Prostate gland (tissue), 2 donors: Measurements from ENCODE around the gene PHKG2. TPM values are rescaled to one million over a fixed set of nuclear protein-coding genes. Genes with fewer than 3 reads are reported as not detected.

Experiments
- DNase-seq: peaks from one replicate; pipeline ENCODE4 v3.0.0-alpha.2; 2019; ENCODE audit warnings: low spot score
- H3K27ac ChIP-seq, 2 donors: fragments of 200-600 bp; sonication (generic); 2 replicates each; pipeline ENCODE4 v1.5.1; 2017 to 2019
- H3K27me3 ChIP-seq: fragments of 200-600 bp; sonication (generic); replicated peaks from 2 replicates; pipeline ENCODE4 v1.5.1; 2019; ENCODE audit not compliant: insufficient read depth
- H3K36me3 ChIP-seq, 2 donors: fragments of 200-600 bp; sonication (generic); 1 replicate in 1 of 2; 2 replicates in 1 of 2; pipeline versions ENCODE4 v1.5.1 to v1.8.1; 2017 to 2019
- H3K4me1 ChIP-seq: fragments of 200-600 bp; sonication (generic); replicated peaks from 2 replicates; pipeline ENCODE4 v1.5.1; 2019
- H3K4me3 ChIP-seq, 2 donors: fragments of 200-600 bp; sonication (generic); 2 replicates each; pipeline ENCODE4 v1.5.1; 2017 to 2019
- H3K9me3 ChIP-seq: fragments of 200-600 bp; sonication (generic); 2 replicates; pipeline ENCODE4 v1.5.1; 2017
- POLR2A ChIP-seq: fragments of 450-650 bp; IDR thresholded peaks from one replicate; pipeline ENCODE4 v1.6.1; 2016; ENCODE audit warnings: antibody characterized with exemption, mild to moderate bottlenecking
- POLR2AphosphoS5 ChIP-seq: sonication (generic); formaldehyde crosslinking; IDR thresholded peaks from one replicate; pipeline ENCODE4 v1.6.1; 2017; ENCODE audit warnings: antibody characterized with exemption
- WGBS: methylation state at CpG from one replicate; pipeline ENCODE4 v1.1.5; 2018; 5-methylcytosine and 5-hydroxymethylcytosine counted together
- intact Hi-C: fragments of 100-400 bp; cut with DNase I; formaldehyde crosslinking; loops from one replicate; pipeline ENCODE4 v1.14.2; 2022
- total RNA-seq, 2 donors: library from RNA; depleted of rRNA; stranded (reverse); fragments of >200 nt; gene quantifications; one replicate each; pipeline ENCODE4 v1.1.0, GENCODE V29; 2016
- TF ChIP-seq, protein P1 (sequence below), 4 experiments: fragments of 200-600 bp in 2 of 4; fragments of 450-650 bp in 2 of 4; sonication (generic) in 2 of 4; IDR thresholded peaks; 1 replicate in 3 of 4; 2 replicates in 1 of 4; pipeline ENCODE4 v1.5.1; 2016 to 2019; ENCODE audit warnings: antibody characterized with exemption in 4 of 4, mild to moderate bottlenecking in 2 of 4, moderate library complexity in 2 of 4

PHKG2 gene
- total RNA-seq, 2 donors from 2014 or later = 37.2 to 45.2 TPM

GRCh38 chr16:30766206-30766932 is 18.1 kb downstream of the PHKG2 start:
- TF ChIP-seq, protein P1, sequence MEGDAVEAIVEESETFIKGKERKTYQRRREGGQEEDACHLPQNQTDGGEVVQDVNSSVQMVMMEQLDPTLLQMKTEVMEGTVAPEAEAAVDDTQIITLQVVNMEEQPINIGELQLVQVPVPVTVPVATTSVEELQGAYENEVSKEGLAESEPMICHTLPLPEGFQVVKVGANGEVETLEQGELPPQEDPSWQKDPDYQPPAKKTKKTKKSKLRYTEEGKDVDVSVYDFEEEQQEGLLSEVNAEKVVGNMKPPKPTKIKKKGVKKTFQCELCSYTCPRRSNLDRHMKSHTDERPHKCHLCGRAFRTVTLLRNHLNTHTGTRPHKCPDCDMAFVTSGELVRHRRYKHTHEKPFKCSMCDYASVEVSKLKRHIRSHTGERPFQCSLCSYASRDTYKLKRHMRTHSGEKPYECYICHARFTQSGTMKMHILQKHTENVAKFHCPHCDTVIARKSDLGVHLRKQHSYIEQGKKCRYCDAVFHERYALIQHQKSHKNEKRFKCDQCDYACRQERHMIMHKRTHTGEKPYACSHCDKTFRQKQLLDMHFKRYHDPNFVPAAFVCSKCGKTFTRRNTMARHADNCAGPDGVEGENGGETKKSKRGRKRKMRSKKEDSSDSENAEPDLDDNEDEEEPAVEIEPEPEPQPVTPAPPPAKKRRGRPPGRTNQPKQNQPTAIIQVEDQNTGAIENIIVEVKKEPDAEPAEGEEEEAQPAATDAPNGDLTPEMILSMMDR (IDR thresholded peaks at IDR 0.05) = no peak
- TF ChIP-seq POLR2A (no peak), POLR2AphosphoS5 (no peak)
- Histone ChIP-seq H3K4me1 (peaks cover 12% of the 10 kb centered on the region), H3K27ac (no peak overlapping the region), H3K4me3 (no peak overlapping the region), H3K36me3 (peaks cover 35 to 39% of the 10 kb centered on the region in 2 donors), H3K9me3 (no peaks in the 10 kb centered on the region), H3K27me3 (no peaks in the 10 kb centered on the region)
- no peak for DNase-seq
- intact Hi-C loops = no loop called here
- 88% methylated on average over 29 of the region's 29 CpGs for WGBS

- DNase-seq = no peak
These were observed 18.7 kb downstream of the PHKG2 start for GRCh38 chr16:30766933-30767284.

DNA sequence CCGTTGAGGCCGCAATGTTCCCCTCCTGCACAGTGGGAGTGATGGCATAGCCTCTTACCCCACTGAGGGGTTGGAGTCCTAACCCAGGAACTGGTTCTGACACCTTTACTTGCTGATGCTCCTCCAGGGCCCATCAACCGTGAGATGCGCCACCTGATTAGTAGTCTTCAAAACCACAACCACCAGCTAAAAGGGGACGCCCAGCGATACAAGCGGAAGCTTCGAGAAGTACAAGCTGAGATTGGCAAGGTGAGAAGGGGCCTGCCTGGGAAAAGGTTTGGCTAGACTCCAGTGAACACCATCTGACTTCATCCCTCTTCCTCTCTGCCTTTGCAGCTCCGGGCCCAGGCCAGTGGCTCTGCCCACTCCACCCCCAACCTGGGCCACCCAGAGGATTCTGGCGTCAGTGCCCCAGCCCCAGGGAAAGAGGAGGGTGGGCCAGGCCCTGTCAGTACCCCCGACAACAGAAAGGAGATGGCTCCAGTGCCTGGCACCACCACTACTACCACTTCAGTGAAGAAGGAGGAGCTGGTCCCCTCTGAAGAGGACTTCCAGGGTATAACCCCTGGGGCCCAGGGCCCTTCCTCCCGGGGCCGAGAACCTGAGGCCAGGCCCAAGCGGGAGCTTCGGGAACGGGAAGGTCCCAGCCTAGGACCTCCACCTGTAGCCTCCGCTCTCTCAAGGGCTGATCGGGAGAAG is 19.7 kb downstream of the PHKG2 start:
- Histone ChIP-seq H3K9me3 (no peaks in the 10 kb centered on the region), H3K36me3 (peaks cover 35 to 49% of the 10 kb centered on the region in 2 donors)
- TF ChIP-seq POLR2A (no peak), POLR2AphosphoS5 (no peak)
- TF ChIP-seq, protein P1 (IDR thresholded peaks at IDR 0.05) = no peak

More at GRCh38 chr16:30766933-30767284, 18.7 kb downstream of the PHKG2 start:
- peaks cover 12% of the 10 kb centered on the region for H3K4me1 ChIP-seq
- peaks cover 35 to 43% of the 10 kb centered on the region in 2 donors for H3K36me3 ChIP-seq
- no peaks in the 10 kb centered on the region for H3K9me3 ChIP-seq
- H3K4me3 ChIP-seq = no peak overlapping the region
- intact Hi-C loops = no loop called here
- H3K27me3 ChIP-seq = no peaks in the 10 kb centered on the region
- 80% methylated on average over 4 of the region's 4 CpGs for WGBS
- no peak overlapping the region for H3K27ac ChIP-seq
- TF ChIP-seq, protein P1 (IDR thresholded peaks at IDR 0.05) = no peak
- TF ChIP-seq POLR2A (no peak), POLR2AphosphoS5 (no peak)

DNA sequence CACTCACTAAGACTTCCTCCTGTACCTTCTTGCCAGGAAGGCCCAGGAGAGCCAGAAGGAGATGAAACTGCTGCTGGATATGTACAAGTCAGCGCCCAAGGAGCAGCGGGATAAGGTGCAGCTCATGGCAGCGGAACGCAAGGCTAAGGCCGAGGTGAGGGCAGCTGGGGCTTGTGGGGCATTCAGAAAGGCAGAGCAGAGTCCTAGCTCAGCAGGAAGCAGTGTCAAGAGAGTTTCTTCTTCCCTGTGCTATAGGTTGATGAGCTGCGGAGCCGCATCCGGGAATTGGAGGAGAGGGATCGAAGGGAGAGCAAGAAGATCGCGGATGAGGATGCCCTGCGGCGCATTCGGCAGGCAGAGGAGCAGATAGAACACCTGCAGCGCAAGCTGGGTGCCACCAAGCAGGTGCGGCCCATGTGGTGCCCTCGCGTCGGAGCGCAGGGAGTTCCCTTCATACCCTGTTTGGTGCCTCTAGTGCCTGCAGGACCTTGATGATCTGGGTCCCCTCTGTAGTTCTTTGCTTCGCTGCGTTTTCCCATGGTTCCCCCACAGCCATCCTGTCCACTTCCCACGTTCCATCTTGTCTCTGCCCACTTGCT is 20.5 kb downstream of the PHKG2 start:
- intact Hi-C loops = no loop called here
- H3K4me1 ChIP-seq = peaks cover 3% of the 10 kb centered on the region
- no peak for TF ChIP-seq POLR2A
- no peak for TF ChIP-seq POLR2AphosphoS5
- no peaks in the 10 kb centered on the region for H3K9me3 ChIP-seq
- H3K27me3 ChIP-seq = no peaks in the 10 kb centered on the region
- 95% methylated on average over 23 of the region's 23 CpGs for WGBS
- peaks cover 35 to 49% of the 10 kb centered on the region in 2 donors for H3K36me3 ChIP-seq
- H3K27ac ChIP-seq = no peak overlapping the region
- no peak overlapping the region for H3K4me3 ChIP-seq
- no peak for DNase-seq

More for the DNA sequence above, 19.7 kb downstream of the PHKG2 start:
- Histone ChIP-seq H3K27ac (no peak overlapping the region), H3K27me3 (no peaks in the 10 kb centered on the region), H3K4me3 (no peak overlapping the region), H3K4me1 (peaks cover 11% of the 10 kb centered on the region)
- intact Hi-C loops = no loop called here
- WGBS = 91% methylated on average over 17 of the region's 18 CpGs
- no peak for DNase-seq

DNA sequence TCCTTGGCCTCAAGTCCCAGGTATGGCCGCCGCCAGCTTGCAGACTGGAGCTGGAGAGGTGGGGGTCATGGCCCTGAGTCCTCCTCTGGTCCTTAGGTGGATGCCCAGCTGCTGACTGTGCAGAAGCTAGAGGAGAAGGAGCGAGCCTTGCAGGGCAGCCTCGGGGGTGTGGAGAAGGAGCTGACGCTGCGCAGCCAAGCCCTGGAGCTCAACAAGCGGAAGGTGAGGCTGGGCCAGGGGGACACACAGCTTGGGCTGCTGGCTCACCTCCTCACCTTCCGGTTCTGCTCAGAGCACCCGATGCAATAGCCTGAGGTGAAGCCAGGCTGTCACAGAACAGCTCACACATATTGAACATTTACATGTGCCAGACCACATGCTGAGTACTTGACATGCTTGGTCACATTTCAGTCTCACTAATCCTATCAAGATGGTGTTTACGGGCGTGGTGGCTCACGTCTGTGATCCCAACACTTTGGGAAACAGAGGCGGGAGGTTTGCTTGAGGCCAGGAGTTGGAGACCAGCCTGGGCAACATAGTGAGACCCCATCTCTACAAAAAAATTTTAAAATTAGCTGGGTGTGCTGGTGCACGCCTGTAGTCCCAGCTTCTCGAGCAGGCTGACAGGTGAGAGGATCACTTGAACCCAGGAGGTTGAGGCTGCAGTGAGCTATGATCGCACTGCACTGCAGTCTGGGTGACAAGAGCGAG is 21.3 kb downstream of the PHKG2 start:
- H3K4me1 ChIP-seq = no peaks in the 10 kb centered on the region
- WGBS = 95% methylated on average over 17 of the region's 17 CpGs
- H3K4me3 ChIP-seq = no peak overlapping the region
- intact Hi-C loops = no loop called here
- no peak for DNase-seq
- no peaks in the 10 kb centered on the region for H3K9me3 ChIP-seq
- no peak overlapping the region for H3K27ac ChIP-seq
- TF ChIP-seq POLR2A (no peak), POLR2AphosphoS5 (no peak)
- TF ChIP-seq, protein P1 (IDR thresholded peaks at IDR 0.05) = no peak
- H3K36me3 ChIP-seq = peaks cover 34 to 49% of the 10 kb centered on the region in 2 donors
- no peaks in the 10 kb centered on the region for H3K27me3 ChIP-seq
